HEK293T (cell line): Measurements from ENCODE around the gene KCND3.

Source experiments
- CTCF ChIA-PET: fragments of 350-600 bp; formaldehyde crosslinking; extraction: SDS; loops from one replicate; lab custom pipeline; 2021; ENCODE audit warnings: antibody characterized with exemption, inconsistent platforms; lab: Yijun Ruan, JAX
- POLR2A ChIA-PET: fragments of 350-600 bp; formaldehyde crosslinking; extraction: SDS; loops from one replicate; lab custom pipeline; 2020; ENCODE audit warnings: antibody characterized with exemption, inconsistent platforms; lab: Yijun Ruan, JAX
- DNase-seq: peaks from one replicate; pipeline ENCODE4 v3.0.0; 2012; ENCODE audit warnings: mixed read lengths; ENCODE audit errors: extremely low spot score
- ARNT ChIP-seq: fragments of 450-650 bp; IDR thresholded peaks from 2 replicates; pipeline ENCODE4 v1.6.1; 2017; ENCODE audit warnings: mild to moderate bottlenecking
- BHLHE40 ChIP-seq: fragments of 450-650 bp; IDR thresholded peaks from 2 replicates; pipeline ENCODE4 v1.6.1; 2016; ENCODE audit warnings: mild to moderate bottlenecking, moderate library complexity, borderline replicate concordance
- CTBP1 ChIP-seq: fragments of 450-650 bp; IDR thresholded peaks from 2 replicates; pipeline ENCODE4 v1.6.1; 2016; ENCODE audit warnings: borderline replicate concordance
- ELF4 ChIP-seq: fragments of 450-650 bp; IDR thresholded peaks from 2 replicates; pipeline ENCODE4 v1.6.1; 2017; ENCODE audit warnings: antibody characterized with exemption
- FOXA1 ChIP-seq: fragments of 450-650 bp; IDR thresholded peaks from 2 replicates; pipeline ENCODE4 v1.6.1; 2016; ENCODE audit warnings: mild to moderate bottlenecking
- FOXK2 ChIP-seq: fragments of 450-650 bp; IDR thresholded peaks from 2 replicates; pipeline ENCODE4 v1.6.1; 2016; ENCODE audit warnings: mild to moderate bottlenecking
- FOXM1 ChIP-seq: fragments of 450-650 bp; IDR thresholded peaks from 2 replicates; pipeline ENCODE4 v1.6.1; 2017; ENCODE audit warnings: mild to moderate bottlenecking, borderline replicate concordance
- HDGF ChIP-seq: fragments of 450-650 bp; IDR thresholded peaks from 2 replicates; pipeline ENCODE4 v1.6.1; 2017; ENCODE audit warnings: antibody characterized with exemption, borderline replicate concordance
- L3MBTL2 ChIP-seq: fragments of 450-650 bp; conservative IDR thresholded peaks from 2 replicates; pipeline ENCODE4 v1.6.1; 2016; ENCODE audit warnings: mild to moderate bottlenecking
- LEF1 ChIP-seq: fragments of 450-650 bp; IDR thresholded peaks from 2 replicates; pipeline ENCODE4 v1.6.1; 2017; ENCODE audit warnings: mild to moderate bottlenecking, borderline replicate concordance
- NFRKB ChIP-seq: fragments of 450-650 bp; IDR thresholded peaks from 2 replicates; pipeline ENCODE4 v1.6.1; 2016; ENCODE audit warnings: mild to moderate bottlenecking, moderate library complexity
- PKNOX1 ChIP-seq: fragments of 450-650 bp; IDR thresholded peaks from 2 replicates; pipeline ENCODE4 v1.6.1; 2016
- SP1 ChIP-seq: fragments of 450-650 bp; IDR thresholded peaks from 2 replicates; pipeline ENCODE4 v1.6.1; 2017
- SUZ12 ChIP-seq: fragments of 450-650 bp; IDR thresholded peaks from 2 replicates; pipeline ENCODE4 v1.6.1; 2016; ENCODE audit warnings: mild to moderate bottlenecking
- TARDBP ChIP-seq: fragments of 450-650 bp; IDR thresholded peaks from 2 replicates; pipeline ENCODE4 v1.6.1; 2016
- ZNF384 ChIP-seq: fragments of 450-650 bp; IDR thresholded peaks from 2 replicates; pipeline ENCODE4 v1.6.1; 2016

KCND3 gene

DNA sequence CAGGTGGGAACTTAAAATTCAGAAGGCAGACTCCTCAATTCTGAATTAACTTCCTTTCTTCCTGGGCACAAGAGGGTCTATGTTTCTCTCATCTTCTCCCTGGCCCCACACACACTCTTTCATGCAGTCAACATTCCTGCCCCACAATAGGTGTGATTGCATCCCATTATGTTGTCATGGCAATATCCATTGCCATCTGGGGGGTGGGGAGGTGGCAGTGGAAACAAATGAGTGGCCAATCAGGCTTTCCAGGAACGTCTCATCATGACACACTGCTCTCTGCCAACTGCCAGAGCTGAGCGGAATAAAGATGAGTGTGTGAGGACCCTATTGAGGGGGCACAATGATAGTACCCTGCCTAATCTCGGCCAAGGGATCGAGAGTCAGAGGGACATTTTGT is 80.4 kb downstream of the KCND3 start:
- ChIA-PET POLR2A (no interaction called here), CTCF (no interaction called here)
- TF ChIP-seq PKNOX1 (no peak), ELF4 (no peak), SP1 (no peak), CTBP1 (no peak), TARDBP (no peak), LEF1 (no peak), BHLHE40 (no peak), FOXA1 (no peak), FOXM1 (no peak), FOXK2 (no peak), HDGF (no peak), SUZ12 (no peak), ZNF384 (no peak), NFRKB (no peak), ARNT (no peak), L3MBTL2 (no peak)
- DNase-seq = no peak

DNA sequence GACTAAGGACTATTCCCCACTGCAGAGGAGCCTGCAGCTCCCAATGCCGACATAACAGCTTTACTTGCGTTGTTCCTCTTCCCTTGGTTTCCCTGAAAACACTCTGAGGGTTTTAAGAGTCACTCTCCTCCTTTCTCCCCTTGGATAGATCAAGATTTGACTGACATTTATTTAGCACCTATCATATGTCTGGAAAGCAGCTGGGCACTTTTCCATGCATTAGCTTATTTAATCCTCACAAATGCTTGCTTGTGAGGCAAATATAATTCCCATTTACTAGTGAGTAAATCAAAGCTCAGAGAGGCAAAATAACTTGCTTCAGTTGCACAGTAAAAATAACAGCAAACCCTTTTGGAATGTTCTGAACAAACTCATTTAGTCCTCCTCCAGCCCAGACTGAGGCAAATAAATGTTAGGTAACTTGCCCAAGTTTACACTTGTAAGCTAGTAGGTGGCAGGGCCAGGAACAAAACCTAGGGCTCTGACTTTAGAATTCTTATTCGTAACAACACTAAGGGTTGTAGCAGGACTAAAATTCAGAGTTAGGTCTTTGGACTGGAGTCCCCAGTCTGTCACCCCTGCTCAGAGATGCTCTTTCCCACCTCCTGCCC is 81.4 kb downstream of the KCND3 start:
- TF ChIP-seq ARNT (no peak), FOXM1 (no peak), SUZ12 (no peak), HDGF (no peak), FOXA1 (no peak), BHLHE40 (no peak), TARDBP (no peak), ELF4 (no peak), PKNOX1 (no peak), ZNF384 (no peak), FOXK2 (no peak), CTBP1 (no peak), SP1 (no peak), L3MBTL2 (no peak), LEF1 (no peak), NFRKB (no peak)
- POLR2A ChIA-PET = no interaction called here
- CTCF ChIA-PET = no interaction called here
- DNase-seq = no peak

- CTCF ChIA-PET = no interaction called here
- TF ChIP-seq SP1 = no peak
- TF ChIP-seq SUZ12 = no peak
- no peak for TF ChIP-seq FOXA1
- TF ChIP-seq CTBP1 = no peak
- no peak for TF ChIP-seq LEF1
- no peak for TF ChIP-seq L3MBTL2
- no peak for TF ChIP-seq FOXK2
- no peak for TF ChIP-seq ELF4
- no peak for TF ChIP-seq FOXM1
- TF ChIP-seq BHLHE40 = no peak
- TF ChIP-seq ARNT = no peak
- no peak for TF ChIP-seq NFRKB
- DNase-seq = no peak
- POLR2A ChIA-PET = no interaction called here
Observed at GRCh38 chr1:111907321-111907720, 82.1 kb downstream of the KCND3 start.

DNA sequence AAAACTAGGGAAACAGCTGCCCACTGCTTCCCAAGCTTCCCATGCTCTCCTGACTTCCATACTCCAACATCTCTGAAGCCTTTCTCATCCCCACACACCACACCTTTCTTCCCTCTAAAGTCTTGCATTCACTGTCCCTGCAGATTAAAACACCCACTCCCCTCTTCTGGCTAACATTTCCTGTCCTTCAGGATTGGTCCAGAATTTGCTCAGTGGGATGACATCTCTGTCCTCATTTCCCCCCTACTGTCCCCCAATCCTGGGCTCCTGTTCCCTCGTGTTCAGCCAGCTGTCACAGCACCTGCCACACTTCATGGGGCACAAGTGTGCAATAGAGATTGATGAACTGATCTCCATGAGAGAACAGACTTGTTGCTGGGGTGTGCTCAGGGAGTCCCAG is 82.7 kb downstream of the KCND3 start:
- no peak for DNase-seq
- ChIA-PET CTCF (no interaction called here), POLR2A (interaction anchor here (0.8 kb wide), 1 partner anchor 19 kb away, joined by 3 read pairs; no protein-coding TSS in a partner anchor)
- no peak for TF ChIP-seq L3MBTL2
- TF ChIP-seq TARDBP = no peak
- TF ChIP-seq PKNOX1 = no peak
- TF ChIP-seq ZNF384 = no peak
- TF ChIP-seq SUZ12 = no peak
- TF ChIP-seq FOXK2 = no peak
- no peak for TF ChIP-seq ARNT

- DNase-seq = no peak
- CTCF ChIA-PET = no interaction called here
- POLR2A ChIA-PET = interaction anchor here (0.8 kb wide), 1 partner anchor 19 kb away, joined by 3 read pairs; no protein-coding TSS in a partner anchor
- no peak for TF ChIP-seq PKNOX1
- TF ChIP-seq NFRKB = no peak
- no peak for TF ChIP-seq L3MBTL2
- TF ChIP-seq FOXA1 = no peak
- TF ChIP-seq ARNT = no peak
- TF ChIP-seq BHLHE40 = no peak
- no peak for TF ChIP-seq ELF4
- no peak for TF ChIP-seq TARDBP
- TF ChIP-seq SUZ12 = no peak
- no peak for TF ChIP-seq LEF1
- TF ChIP-seq FOXM1 = no peak
- TF ChIP-seq ZNF384 = no peak
- TF ChIP-seq FOXK2 = no peak
- TF ChIP-seq CTBP1 = no peak
- no peak for TF ChIP-seq HDGF
Observed at GRCh38 chr1:111906111-111906510, 83.4 kb downstream of the KCND3 start.

- TF ChIP-seq L3MBTL2 (no peak), FOXM1 (no peak)
- CTCF ChIA-PET = no interaction called here
- DNase-seq = no peak
- POLR2A ChIA-PET = no interaction called here
Observed at GRCh38 chr1:111904478-111905218, 84.8 kb downstream of the KCND3 start.
